Head of caudate nucleus (tissue), 42 donors: ENCODE data around the gene RUNDC3A.

Experiments used
- DNase-seq, 42 donors: peaks; one replicate each; pipeline versions ENCODE4 v3.0.0 to v3.0.0-alpha.2; 2020 to 2021; ENCODE audit warnings: mixed read lengths in 7 of 42
- intact Hi-C: fragments of 100-400 bp; cut with DNase I; formaldehyde crosslinking; loops from one replicate; pipeline ENCODE4 v1.15.0; 2022

RUNDC3A gene

DNA sequence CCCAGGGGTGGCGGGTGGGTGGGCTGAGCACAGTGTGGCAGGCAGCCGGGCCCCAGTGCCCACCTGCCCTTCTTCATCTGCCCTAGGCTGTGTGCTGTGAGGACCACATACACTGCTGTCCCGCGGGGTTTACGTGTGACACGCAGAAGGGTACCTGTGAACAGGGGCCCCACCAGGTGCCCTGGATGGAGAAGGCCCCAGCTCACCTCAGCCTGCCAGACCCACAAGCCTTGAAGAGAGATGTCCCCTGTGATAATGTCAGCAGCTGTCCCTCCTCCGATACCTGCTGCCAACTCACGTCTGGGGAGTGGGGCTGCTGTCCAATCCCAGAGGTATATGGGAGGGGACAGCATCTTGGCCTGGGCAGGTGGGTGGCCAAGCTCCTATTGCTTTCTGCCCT lies 43.1 kb downstream of the RUNDC3A start:
- intact Hi-C loops = no loop called here
- no peak for DNase-seq

- intact Hi-C loops = no loop called here
- DNase-seq = no peak
These were observed 43.8 kb downstream of the RUNDC3A start for GRCh38 chr17:44351961-44352827.

GRCh38 chr17:44352828-44353671 lies 44.6 kb downstream of the RUNDC3A start:
- no peak for DNase-seq
- intact Hi-C loops = no loop called here

- peak in 10 of 42 donors; percentile 11 to 53 (median 36) for DNase-seq
- intact Hi-C loops = no loop called here
These were observed 45.4 kb downstream of the RUNDC3A start for GRCh38 chr17:44353672-44354331.

- peak in 1 of 42 donors; percentile 54 for DNase-seq
- intact Hi-C loops = no loop called here
These were observed 46.5 kb downstream of the RUNDC3A start for GRCh38 chr17:44354582-44355561.

DNA sequence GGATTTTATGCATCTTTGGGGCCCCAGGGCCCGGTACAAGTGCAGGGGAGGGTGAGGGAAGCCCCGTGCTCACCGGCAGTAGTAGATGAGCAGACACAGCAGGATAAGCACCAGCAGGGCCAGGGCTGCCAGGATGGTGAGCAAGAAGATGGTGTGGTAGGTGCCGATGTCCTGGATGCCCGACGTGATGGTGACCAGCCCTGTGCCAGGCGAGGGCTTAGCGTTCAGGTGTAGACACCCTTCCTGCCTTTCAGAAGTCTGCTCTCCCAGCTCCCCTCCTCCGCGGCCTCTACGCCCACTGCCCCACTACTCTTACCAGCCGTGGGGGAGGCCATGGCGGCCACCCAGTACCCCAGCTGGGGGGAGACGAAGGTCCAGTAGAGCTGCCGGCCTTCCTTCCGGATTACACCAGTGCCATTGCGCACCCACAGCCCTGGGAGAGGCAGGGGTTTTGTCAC lies 47.3 kb downstream of the RUNDC3A start:
- intact Hi-C loops = no loop called here
- no peak for DNase-seq

DNA sequence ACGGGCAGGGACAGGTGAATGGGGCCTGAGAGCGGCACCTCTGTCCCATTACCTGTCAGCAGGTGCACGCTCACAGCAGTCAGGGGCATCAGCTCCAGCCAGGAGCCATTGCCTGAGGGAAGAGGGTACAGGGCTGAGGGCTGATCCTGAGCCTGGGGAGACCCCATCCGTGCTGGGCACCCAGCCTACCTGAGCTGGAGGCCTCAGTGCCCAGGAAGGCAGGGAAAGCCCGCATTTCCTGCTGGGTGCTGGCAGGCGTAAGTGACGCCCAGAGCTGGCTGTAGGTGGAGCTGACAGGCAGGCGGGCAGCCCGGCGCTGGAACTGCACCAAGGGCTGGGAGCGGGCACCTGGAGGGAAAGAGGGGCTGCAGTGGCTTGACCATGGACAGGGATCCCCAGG lies 47.8 kb downstream of the RUNDC3A start:
- no peak for DNase-seq
- intact Hi-C loops = no loop called here

- intact Hi-C loops = no loop called here
- DNase-seq = no peak
These were observed 49.7 kb downstream of the RUNDC3A start for GRCh38 chr17:44358066-44358465.

DNA sequence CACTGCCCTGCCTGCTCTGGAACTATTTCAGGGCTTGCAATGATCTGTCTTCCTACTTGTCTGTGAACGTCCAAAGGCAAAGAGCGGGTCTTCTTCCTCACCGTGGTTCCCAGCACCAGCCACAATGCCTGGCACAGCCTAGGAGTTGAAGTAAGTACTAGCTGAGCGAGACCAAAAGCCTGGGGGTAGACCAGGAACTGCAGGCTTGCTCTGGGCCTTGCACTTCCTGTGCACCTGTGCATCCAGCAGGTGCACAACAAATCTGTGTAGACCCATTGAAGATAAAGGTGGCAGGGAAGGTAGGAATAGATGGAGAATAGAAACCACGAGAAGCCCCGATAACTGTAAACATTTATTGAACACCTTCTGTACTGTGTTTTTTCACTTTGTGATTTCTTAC lies 50.6 kb downstream of the RUNDC3A start:
- intact Hi-C loops = no loop called here

GRCh38 chr17:44359458-44360143 lies 51.2 kb downstream of the RUNDC3A start:
- intact Hi-C loops = no loop called here
- DNase-seq = no peak

More for the DNA sequence above, 50.6 kb downstream of the RUNDC3A start:
- DNase-seq = no peak

GRCh38 chr17:44360144-44360533 lies 51.7 kb downstream of the RUNDC3A start:
- intact Hi-C loops = no loop called here
- peak in 14 of 42 donors; percentile 25 to 82 (median 50) for DNase-seq

GRCh38 chr17:44360826-44361225 lies 52.4 kb downstream of the RUNDC3A start:
- DNase-seq = peak in 2 of 42 donors; percentile 36 to 44
- intact Hi-C loops = no loop called here

- DNase-seq = no peak
- intact Hi-C loops = no loop called here
These were observed 53.2 kb downstream of the RUNDC3A start for GRCh38 chr17:44361292-44362260.

- DNase-seq = no peak
- intact Hi-C loops = no loop called here
These were observed 54.1 kb downstream of the RUNDC3A start for GRCh38 chr17:44362459-44362948.

- DNase-seq = peak in 17 of 42 donors; percentile 17 to 66 (median 48)
- intact Hi-C loops = no loop called here
These were observed 54.7 kb downstream of the RUNDC3A start for GRCh38 chr17:44362949-44363612.
